K562 (cell line): ENCODE measurements around the gene ZDHHC1. TPM values are rescaled to one million over a fixed set of nuclear protein-coding genes. Genes with fewer than 3 reads are reported as not detected.

Experiments
- ATAC-seq: fragments of 200-7000 bp; cut with Tn5 transposase; 3 replicates; pipeline ENCODE4 v1.9.1; 2020; ENCODE audit warnings: moderate library complexity
- BruUV-seq: library from RNA; stranded (reverse); fragments of 400-500 nt; replicated peaks from 2 replicates; lab custom pipeline; 2021; lab: Mats Ljungman, UMichigan
- CTCF ChIA-PET: fragments of 300-600 bp; formaldehyde crosslinking; extraction: SDS; loops from one replicate; lab custom pipeline; 2021; ENCODE audit warnings: low intra/inter-chr PET ratio; lab: Yijun Ruan, JAX
- POLR2A ChIA-PET: fragments of 300-600, 350-650 bp; sonication (Branson Sonifier 250); formaldehyde crosslinking; extraction: SDS; loops from one replicate; lab custom pipeline; 2021; ENCODE audit warnings: antibody characterized with exemption, inconsistent platforms; lab: Yijun Ruan, JAX
- DNase-seq, 4 experiments: peaks; one replicate each; pipeline versions ENCODE4 v3.0.0 to v3.0.0-alpha.2; 2011 to 2018; ENCODE audit warnings: low spot score in 3 of 4, mixed read lengths in 3 of 4; ENCODE audit errors: extremely low read depth in 1 of 4
- FAIRE-seq: peaks from 2 replicates; lab custom pipeline; 2011; peaks lifted over from hg19 to GRCh38; lab: Jason Lieb, UNC
- H2AFZ ChIP-seq: 2 replicates; pipeline ENCODE4 v1.6.0; 2011; ENCODE audit warnings: low read depth, low read length, control low read depth, inconsistent platforms
- H3K27ac ChIP-seq: fragments of 200-600 bp; 3 replicates; pipeline ENCODE4 v1.8.0; 2011; ENCODE audit warnings: low read depth, mild to moderate bottlenecking, control low read depth, inconsistent platforms, low read length, moderate library complexity, mixed read lengths; ENCODE audit errors: extremely low read depth
- H3K27me3 ChIP-seq, 2 experiments: fragments of 300-600 bp in 1 of 2; 2 replicates in 1 of 2; 3 replicates in 1 of 2; pipeline versions ENCODE4 v1.6.0 to v1.8.0; 2011; ENCODE audit warnings: inconsistent platforms in 2 of 2, low read length in 2 of 2, mild to moderate bottlenecking in 1 of 2, mixed read lengths in 1 of 2, moderate library complexity in 1 of 2; ENCODE audit not compliant: control insufficient read depth in 2 of 2, insufficient read depth in 2 of 2
- H3K36me3 ChIP-seq: fragments of 300-600 bp; 3 replicates; pipeline ENCODE4 v1.8.0; 2011; ENCODE audit warnings: mild to moderate bottlenecking, low read length, inconsistent platforms; ENCODE audit not compliant: control insufficient read depth, insufficient read depth
- H3K4me1 ChIP-seq, 2 experiments: fragments of 200-600 bp in 1 of 2; replicated peaks in 1 of 2; 2 replicates in 1 of 2; 3 replicates in 1 of 2; pipeline versions ENCODE4 v1.5.1 to v1.8.0; 2011; ENCODE audit warnings: inconsistent platforms in 2 of 2, low read length in 2 of 2, mild to moderate bottlenecking in 1 of 2, mixed read lengths in 1 of 2, moderate library complexity in 1 of 2; ENCODE audit not compliant: control insufficient read depth in 2 of 2, insufficient read depth in 2 of 2
- H3K4me2 ChIP-seq: 2 replicates; pipeline ENCODE4 v1.6.1; 2011; ENCODE audit warnings: low read length, control low read depth, inconsistent platforms, mixed read lengths; ENCODE audit not compliant: insufficient read depth
- H3K4me3 ChIP-seq: fragments of 200-600 bp; sonication (generic), shearing (Covaris generic); 2 replicates; pipeline ENCODE4 v1.5.1; 2016; ENCODE audit warnings: control low read depth, inconsistent platforms
- H3K79me2 ChIP-seq: fragments of 200-600 bp; 3 replicates; pipeline ENCODE4 v1.8.0; 2011; ENCODE audit warnings: low read length, inconsistent platforms; ENCODE audit not compliant: control insufficient read depth, insufficient read depth
- H3K9ac ChIP-seq, 2 experiments: 2 replicates each; pipeline versions ENCODE4 v1.6.0 to v1.6.1; 2011; ENCODE audit warnings: low read depth in 2 of 2, low read length in 2 of 2, control low read depth in 1 of 2, inconsistent platforms in 1 of 2, mild to moderate bottlenecking in 1 of 2, mixed read lengths in 1 of 2; ENCODE audit not compliant: insufficient read depth in 1 of 2
- H3K9me1 ChIP-seq: one replicate; pipeline ENCODE4 v1.6.0; 2011; ENCODE audit warnings: inconsistent platforms, mild to moderate bottlenecking, low read length, moderate library complexity; ENCODE audit not compliant: control insufficient read depth, insufficient read depth
- H3K9me3 ChIP-seq: replicated peaks from 2 replicates; pipeline ENCODE4 v1.5.1; 2011; ENCODE audit warnings: low read depth, low read length, inconsistent platforms; ENCODE audit not compliant: control insufficient read depth, insufficient read depth
- H4K20me1 ChIP-seq: replicated peaks from 2 replicates; pipeline ENCODE4 v1.6.1; 2011; ENCODE audit warnings: low read length, inconsistent platforms, mixed read lengths; ENCODE audit not compliant: control insufficient read depth, insufficient read depth
- ARID3A ChIP-seq: IDR thresholded peaks from 2 replicates; pipeline ENCODE4 v1.6.1; 2012; ENCODE audit warnings: low read depth, low read length, improper control_type of control experiment, borderline replicate concordance
- BRF1 ChIP-seq: IDR thresholded peaks from 3 replicates; pipeline ENCODE4 v1.6.1; 2011; ENCODE audit warnings: borderline replicate concordance, mild to moderate bottlenecking; ENCODE audit not compliant: insufficient read length; ENCODE audit errors: extremely low read depth
- CC2D1A ChIP-seq: fragments of 450-650 bp; IDR thresholded peaks from 2 replicates; pipeline ENCODE4 v1.6.1; 2017; ENCODE audit warnings: mild to moderate bottlenecking
- CLOCK ChIP-seq: fragments of 250-450 bp; sonication (Bioruptor Pico); IDR thresholded peaks from 2 replicates; pipeline ENCODE4 v1.4.0; 2020; ENCODE audit warnings: mild to moderate bottlenecking, moderate library complexity, borderline replicate concordance
- CREB1 ChIP-seq, 2 experiments: sonication (generic) in 1 of 2; formaldehyde crosslinking in 1 of 2; IDR thresholded peaks; 2 replicates each; pipeline versions ENCODE4 v1.6.1 to v1.8.0; 2012 to 2022; ENCODE audit warnings: inconsistent platforms in 1 of 2, mild to moderate bottlenecking in 1 of 2, missing genetic modification reagents in 1 of 2, moderate library complexity in 1 of 2
- HOMEZ ChIP-seq: fragments of 250-450 bp; sonication (Bioruptor Pico); IDR thresholded peaks from 2 replicates; pipeline ENCODE4 v1.4.0; 2020; ENCODE audit warnings: mild to moderate bottlenecking, moderate library complexity
- KLF16 ChIP-seq: IDR thresholded peaks from 2 replicates; pipeline ENCODE4 v1.6.1; 2016; ENCODE audit warnings: antibody characterized with exemption
- MXI1 ChIP-seq: IDR thresholded peaks from 2 replicates; pipeline ENCODE4 v1.6.1; 2011; ENCODE audit warnings: low read depth, mild to moderate bottlenecking, improper control_type of control experiment, low read length
- NUFIP1 ChIP-seq: fragments of 450-650 bp; IDR thresholded peaks from 2 replicates; pipeline ENCODE4 v1.6.1; 2018; ENCODE audit not compliant: partially characterized antibody
- STAT6 ChIP-seq: sonication (generic); formaldehyde crosslinking; IDR thresholded peaks from 2 replicates; pipeline ENCODE4 v1.8.1; 2023; ENCODE audit warnings: mild to moderate bottlenecking, missing genetic modification reagents
- ZNF121 ChIP-seq: sonication (generic); formaldehyde crosslinking; conservative IDR thresholded peaks from 2 replicates; pipeline ENCODE4 v1.8.0; 2022; ENCODE audit warnings: missing genetic modification reagents
- WGBS: fragments of 100-300 bp; shearing (Covaris generic); methylation state at CpG from one replicate; pipeline ENCODE4 v1.1.6; 2016; ENCODE audit warnings: low coverage, mixed read lengths; ENCODE audit not compliant: insufficient coverage; ENCODE audit errors: missing lambda C conversion rate; 5-methylcytosine and 5-hydroxymethylcytosine counted together
- in situ Hi-C: fragments of 300-500 bp; cut with MboI; formaldehyde crosslinking; loops from 4 replicates; pipeline ENCODE4 v1.15.0; 2018; ENCODE audit warnings: inconsistent platforms, mixed read lengths
- intact Hi-C: fragments of 100-400 bp; cut with micrococcal nuclease; formaldehyde crosslinking; loops from 2 replicates; pipeline ENCODE4 v1.14.2; 2022
- polyA plus RNA-seq, 8 experiments: library from polyadenylated mRNA; depleted of rRNA in 4 of 8; stranded (reverse) in 5 of 8; unstranded in 3 of 8; fragments of >200 nt; fragmentation: Nextera tagmentation in 2 of 8; fragmentation: Illumina TruSeq in 1 of 8; extraction: Ambion mirVana in 2 of 8; extraction: Trizol in 1 of 8; gene quantifications; 2 replicates each; pipeline versions ENCODE4 v1.2.1 to v1.2.3, GENCODE V29; 2011 to 2014; ENCODE audit warnings: inconsistent platforms in 1 of 8, missing spikeins in 1 of 8
- total RNA-seq, 7 experiments: library from RNA; depleted of rRNA in 6 of 7; stranded (reverse); fragments of >200 nt in 6 of 7; fragmentation: Illumina TruSeq in 2 of 7; extraction: Trizol in 2 of 7; gene quantifications; 2 replicates each; pipeline versions ENCODE4 v1.2.1 to v1.2.3, GENCODE V29; 2011 to 2021; ENCODE audit warnings: low replicate concordance in 1 of 7

Gene ZDHHC1
- total and polyA plus RNA-seq, 9 of the 15 experiments (the other 6 are each of a cell fraction or from before 2014, with no cell fraction given): 0.06 to 0.77 (median 0.25) TPM; not detected in 4

GRCh38 chr16:67451704-67452435 lies 35.6 kb upstream of the ZDHHC1 start:
- Histone ChIP-seq H3K4me2 (no peak overlapping the region), H3K27ac (no peak overlapping the region), H3K9me1 (peaks cover 6% of the 10 kb centered on the region), H3K9me3 (no peaks in the 10 kb centered on the region), H3K9ac (peak overlapping the region in 1 of 2 experiments; percentile 74; a peak in 2 of 4 replicates), H3K4me1 (peaks cover 0 to 14% of the 10 kb centered on the region in 2 experiments; a peak in 2 of 5 replicates), H4K20me1 (peaks cover 8% of the 10 kb centered on the region), H2AFZ (no peak overlapping the region), H3K27me3 (no peaks in the 10 kb centered on the region), H3K4me3 (no peak overlapping the region), H3K79me2 (no peaks in the 10 kb centered on the region), H3K36me3 (peaks cover 61% of the 10 kb centered on the region; the same call in 2 of the 3 replicates)
- DNase-seq (no peak), FAIRE-seq (no peak), ATAC-seq (no peak)
- no peak for TF ChIP-seq ZNF121 (CRISPR knock-in tag)
- TF ChIP-seq HOMEZ (CRISPR knock-in tag): no peak
- TF ChIP-seq NUFIP1: no peak
- TF ChIP-seq CLOCK (CRISPR knock-in tag): no peak
- TF ChIP-seq ARID3A: no peak
- no peak for TF ChIP-seq CREB1 (IDR thresholded peaks at IDR 0.05)
- no peak for TF ChIP-seq CREB1 (CRISPR knock-in tag; IDR thresholded peaks at IDR 0.05)
- no peak for TF ChIP-seq KLF16
- TF ChIP-seq BRF1: no peak
- TF ChIP-seq STAT6 (CRISPR knock-in tag): no peak
- TF ChIP-seq MXI1: no peak
- no peak for TF ChIP-seq CC2D1A
- CTCF ChIA-PET: interaction anchor here (0.7 kb wide), 1 partner anchor 195 kb away, joined by 3 read pairs; no protein-coding TSS in a partner anchor
- POLR2A ChIA-PET: interaction anchor here (0.6 to 1.4 kb wide), 2 partner anchors 8 to 9 kb away, joined by 3 to 6 read pairs; no protein-coding TSS in a partner anchor
- WGBS: 78% methylated on average over 2 of the region's 2 CpGs
- BruUV-seq: no TSS peak
- intact Hi-C loops: no loop called here
- in situ Hi-C loops: no loop called here
